T-helper 2 cell treated with Interferon-gamma antibody and Interleukin-4, amounts not matched to agents 5 μg/mL and 100 μg/mL, for 36 hours (primary cell): ENCODE measurements around the gene EMC7.
"Not testable (repeated sequence)": the region's sequence is repeated elsewhere in the genome, so short reads cannot be mapped to it uniquely, and the experiment has no call there.

ENCODE experiments used
- DNase-seq: peaks from one replicate; pipeline ENCODE4 v3.0.0; 2021; ENCODE audit warnings: low spot score
- H3K27ac Mint-ChIP-seq: one replicate; pipeline ENCODE4 v1.8.0; 2021; ENCODE audit warnings: mild to moderate bottlenecking, mixed read lengths
- H3K27me3 Mint-ChIP-seq: one replicate; pipeline ENCODE4 v1.8.0; 2021; ENCODE audit warnings: low read depth, mixed read lengths
- H3K36me3 Mint-ChIP-seq: one replicate; pipeline ENCODE4 v1.8.0; 2021; ENCODE audit warnings: low read depth, mixed read lengths
- H3K4me1 Mint-ChIP-seq: one replicate; pipeline ENCODE4 v1.8.0; 2021; ENCODE audit warnings: low read depth, mixed read lengths
- H3K4me3 Mint-ChIP-seq: one replicate; pipeline ENCODE4 v1.8.0; 2022; ENCODE audit warnings: mild to moderate bottlenecking, moderate library complexity, mixed read lengths
- H3K9me3 Mint-ChIP-seq: one replicate; pipeline ENCODE4 v1.8.0; 2021; ENCODE audit warnings: mixed read lengths

EMC7 gene

DNA sequence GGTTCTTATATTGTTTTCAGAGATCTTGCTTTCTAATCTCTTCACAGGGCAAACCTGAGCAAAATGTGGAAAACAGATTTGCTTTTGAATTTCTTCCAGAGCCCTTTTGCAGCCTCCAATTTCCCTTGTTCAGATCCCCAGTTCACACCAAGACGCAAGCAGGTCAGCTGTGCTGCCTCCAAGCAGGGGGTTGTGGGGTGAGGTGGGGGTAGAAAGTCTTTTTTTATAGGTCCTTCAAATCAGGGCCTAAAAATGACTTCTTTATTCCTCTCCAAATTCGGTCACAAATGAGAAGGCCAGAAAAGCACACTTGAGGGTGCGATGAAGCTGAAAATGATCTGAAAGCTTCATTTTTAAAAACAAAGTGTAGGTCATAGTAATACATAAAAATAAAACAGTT lies 36.4 kb downstream of the EMC7 start:
- peaks cover 19% of the 10 kb centered on the region for H3K4me1 Mint-ChIP-seq
- H3K36me3 Mint-ChIP-seq: no peaks in the 10 kb centered on the region
- DNase-seq: no peak
- H3K9me3 Mint-ChIP-seq: no peaks in the 10 kb centered on the region
- H3K27me3 Mint-ChIP-seq: no peaks in the 10 kb centered on the region
- no peak overlapping the region for H3K27ac Mint-ChIP-seq
- H3K4me3 Mint-ChIP-seq: no peak overlapping the region

DNA sequence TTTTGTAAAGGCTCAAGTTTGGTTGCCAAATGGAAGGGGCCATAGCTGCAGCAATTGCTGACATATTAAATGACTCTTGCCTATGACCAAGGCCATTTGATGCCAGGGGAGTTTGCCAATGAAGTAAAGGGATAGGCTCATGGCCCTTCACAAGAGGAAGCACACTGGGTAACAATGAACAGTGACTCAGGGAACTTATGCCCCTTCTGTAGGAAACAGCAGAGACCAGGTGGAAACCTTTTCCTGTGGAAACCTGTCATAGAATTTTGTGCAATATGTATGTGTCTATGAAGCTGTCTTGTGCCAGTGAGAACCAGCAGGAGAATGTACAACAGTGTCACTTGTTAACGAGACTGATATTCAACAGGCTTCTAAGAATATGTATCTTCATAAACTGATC lies 37.2 kb downstream of the EMC7 start:
- Mint-ChIP-seq H3K27ac (no peak overlapping the region), H3K36me3 (no peaks in the 10 kb centered on the region), H3K4me3 (no peak overlapping the region), H3K4me1 (peaks cover 19% of the 10 kb centered on the region), H3K9me3 (no peaks in the 10 kb centered on the region), H3K27me3 (peaks cover 7% of the 10 kb centered on the region)
- no peak for DNase-seq

DNA sequence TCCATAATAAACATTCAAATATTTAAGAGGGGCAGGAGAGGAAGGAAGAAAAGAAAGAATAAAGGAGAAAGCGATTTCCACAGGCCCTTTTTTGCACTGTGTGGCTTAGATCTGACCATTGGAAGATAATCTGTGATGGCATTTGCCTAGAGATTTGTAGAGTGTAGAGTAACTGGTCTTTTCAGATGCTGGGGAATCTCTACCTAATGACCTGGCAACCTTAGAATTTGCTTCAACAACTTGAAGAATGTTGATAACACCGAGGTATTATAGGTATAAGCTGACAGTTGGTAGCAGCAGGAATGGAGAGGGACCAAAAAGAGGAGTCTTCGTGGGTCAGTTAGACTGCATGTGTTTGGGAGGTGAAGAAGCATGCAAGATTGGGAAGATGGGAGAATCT lies 41.7 kb downstream of the EMC7 start:
- H3K27ac Mint-ChIP-seq: no peak overlapping the region
- H3K27me3 Mint-ChIP-seq: peaks cover 7% of the 10 kb centered on the region
- H3K4me1 Mint-ChIP-seq: peaks cover 18% of the 10 kb centered on the region
- H3K9me3 Mint-ChIP-seq: no peaks in the 10 kb centered on the region
- H3K4me3 Mint-ChIP-seq: no peak overlapping the region
- H3K36me3 Mint-ChIP-seq: no peaks in the 10 kb centered on the region
- DNase-seq: no peak

DNA sequence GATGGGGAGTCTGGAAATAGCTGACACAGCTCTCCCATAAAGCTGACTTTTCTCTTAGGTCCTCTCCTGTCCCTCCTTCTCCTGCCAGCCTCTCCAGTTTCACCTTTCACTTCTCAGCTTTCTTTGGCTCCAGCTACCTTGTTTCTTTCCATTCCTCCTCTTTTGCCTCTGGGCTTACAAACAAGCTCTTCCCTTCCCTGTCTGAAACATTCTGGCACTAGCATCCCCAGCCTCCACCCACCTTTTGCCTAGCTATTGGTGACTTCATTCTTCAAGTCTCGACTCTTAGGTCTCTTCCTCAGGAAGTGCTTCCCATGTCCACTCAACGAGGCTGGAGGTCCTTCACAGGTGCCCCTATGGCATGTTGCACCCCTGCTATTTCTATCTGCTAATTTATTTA lies 42.2 kb downstream of the EMC7 start:
- Mint-ChIP-seq H3K4me1 (peaks cover 15% of the 10 kb centered on the region), H3K36me3 (no peaks in the 10 kb centered on the region), H3K27me3 (peaks cover 7% of the 10 kb centered on the region), H3K9me3 (no peaks in the 10 kb centered on the region), H3K4me3 (no peak overlapping the region), H3K27ac (no peak overlapping the region)
- DNase-seq: no peak

DNA sequence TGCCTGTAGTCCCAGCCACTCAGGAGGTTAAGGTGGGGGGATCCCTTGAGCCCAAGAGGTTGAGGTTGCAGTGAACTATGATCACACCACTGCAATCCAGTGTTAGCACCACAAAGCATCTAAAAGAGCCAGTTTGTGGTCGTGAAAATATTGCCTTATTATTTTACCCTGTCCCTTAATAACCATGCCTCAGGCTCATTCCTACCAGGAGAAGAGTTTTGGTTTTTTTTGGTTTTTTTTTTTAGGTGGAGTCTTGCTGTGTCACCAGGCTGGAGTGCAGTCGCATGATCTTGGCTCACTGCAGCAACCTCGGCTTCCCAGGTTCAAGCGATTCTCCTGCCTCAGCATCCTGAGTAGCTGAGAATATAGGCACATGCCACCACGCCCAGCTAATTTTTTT lies 44.8 kb downstream of the EMC7 start:
- H3K4me3 Mint-ChIP-seq: no peak overlapping the region
- no peak overlapping the region for H3K27ac Mint-ChIP-seq
- H3K36me3 Mint-ChIP-seq: no peaks in the 10 kb centered on the region
- H3K9me3 Mint-ChIP-seq: peaks cover 8% of the 10 kb centered on the region
- DNase-seq: no peak
- H3K4me1 Mint-ChIP-seq: peaks cover 2% of the 10 kb centered on the region
- peaks cover 13% of the 10 kb centered on the region for H3K27me3 Mint-ChIP-seq

DNA sequence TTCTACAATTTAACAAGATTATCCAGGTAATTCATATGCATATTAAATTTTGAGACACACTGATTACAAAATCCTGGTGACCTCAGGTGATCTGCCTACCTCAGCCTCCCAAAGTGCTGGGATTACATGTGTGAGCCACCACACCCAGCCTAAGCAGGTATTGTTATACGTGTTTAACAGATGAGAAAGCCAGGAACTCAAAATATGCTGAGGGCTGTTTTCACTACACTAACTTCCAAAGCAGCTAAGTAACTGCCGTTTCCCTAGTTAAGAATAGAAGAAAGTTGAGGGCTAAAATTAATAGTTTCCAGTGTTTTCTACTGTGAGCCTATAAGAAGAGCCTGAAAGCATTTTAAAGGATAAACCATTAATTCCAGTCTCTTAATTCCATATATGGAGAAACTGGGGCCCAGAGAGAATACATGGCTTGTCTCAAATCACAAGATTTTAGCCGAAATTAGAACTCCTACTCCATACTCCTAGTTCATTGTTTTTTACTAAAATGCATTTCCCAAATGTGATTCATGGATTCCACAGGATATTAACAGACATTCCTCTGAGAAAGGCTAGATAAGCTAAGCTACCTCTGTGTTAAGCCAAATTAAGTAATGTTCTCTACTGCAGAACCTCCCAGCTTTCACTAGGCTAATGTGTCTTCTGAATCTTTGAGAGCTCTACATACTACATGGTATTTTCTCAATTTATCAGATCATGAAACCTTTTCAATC lies 45.6 kb downstream of the EMC7 start:
- peaks cover 17% of the 10 kb centered on the region for H3K9me3 Mint-ChIP-seq
- no peak overlapping the region for H3K4me3 Mint-ChIP-seq
- H3K27me3 Mint-ChIP-seq: peaks cover 19% of the 10 kb centered on the region
- peaks cover 6% of the 10 kb centered on the region for H3K36me3 Mint-ChIP-seq
- no peak for DNase-seq
- no peaks in the 10 kb centered on the region for H3K4me1 Mint-ChIP-seq
- H3K27ac Mint-ChIP-seq: no peak overlapping the region

DNA sequence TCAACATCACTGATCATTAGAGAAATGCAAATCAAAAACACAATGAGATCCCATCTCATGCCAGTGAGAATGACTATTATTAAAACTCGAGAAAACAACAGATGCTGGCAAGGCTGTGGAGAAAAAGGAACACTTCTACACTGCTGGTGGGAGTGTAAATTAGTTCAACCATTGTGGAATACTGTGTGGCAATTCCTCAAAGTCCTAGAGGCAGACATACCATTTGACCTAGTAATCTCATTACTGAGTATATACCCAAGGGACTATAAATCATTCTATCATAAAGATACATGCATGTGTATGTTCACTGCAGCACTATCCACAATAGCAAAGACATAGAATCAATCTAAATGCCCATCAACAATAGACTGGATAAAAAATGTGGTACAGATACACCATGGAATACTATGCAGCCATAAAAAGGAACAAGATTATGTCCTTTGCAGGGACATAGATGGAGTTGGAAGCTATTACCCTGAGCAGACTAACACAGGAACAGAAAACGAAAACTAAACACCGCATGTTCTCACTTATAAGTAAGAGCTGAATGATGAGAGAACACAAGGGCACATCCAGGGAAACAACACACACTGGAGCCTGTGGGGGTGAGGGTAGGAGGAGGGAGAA lies 47.5 kb downstream of the EMC7 start:
- DNase-seq: no peak
- Mint-ChIP-seq H3K27ac (no peak overlapping the region), H3K9me3 (peaks cover 32% of the 10 kb centered on the region), H3K27me3 (peaks cover 16% of the 10 kb centered on the region), H3K4me3 (no peak overlapping the region), H3K4me1 (no peaks in the 10 kb centered on the region), H3K36me3 (peaks cover 14% of the 10 kb centered on the region)

DNA sequence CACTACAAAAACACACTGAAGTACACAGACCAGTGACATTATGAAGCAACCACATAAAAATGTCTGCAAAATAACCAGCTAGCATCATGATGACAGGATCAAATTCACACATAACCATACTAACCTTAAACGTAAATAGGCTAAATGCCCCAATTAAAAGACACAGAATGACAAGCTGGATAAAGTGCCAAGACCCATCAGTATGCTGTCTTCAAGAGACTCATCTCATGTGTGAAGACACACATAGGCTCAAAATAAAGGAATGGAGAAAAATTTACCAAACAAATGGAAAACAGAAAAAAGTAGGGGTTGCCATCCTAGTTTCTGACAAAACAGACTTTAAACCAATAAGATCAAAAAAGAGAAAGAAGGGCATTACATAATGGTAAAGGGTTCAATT lies 51.3 kb downstream of the EMC7 start:
- not testable (repeated sequence) for H3K4me1 Mint-ChIP-seq, H3K4me3 Mint-ChIP-seq, DNase-seq, H3K27ac Mint-ChIP-seq
- H3K9me3 Mint-ChIP-seq: peaks cover 37% of the 10 kb centered on the region
- H3K36me3 Mint-ChIP-seq: peaks cover 14% of the 10 kb centered on the region
- peaks cover 16% of the 10 kb centered on the region for H3K27me3 Mint-ChIP-seq

DNA sequence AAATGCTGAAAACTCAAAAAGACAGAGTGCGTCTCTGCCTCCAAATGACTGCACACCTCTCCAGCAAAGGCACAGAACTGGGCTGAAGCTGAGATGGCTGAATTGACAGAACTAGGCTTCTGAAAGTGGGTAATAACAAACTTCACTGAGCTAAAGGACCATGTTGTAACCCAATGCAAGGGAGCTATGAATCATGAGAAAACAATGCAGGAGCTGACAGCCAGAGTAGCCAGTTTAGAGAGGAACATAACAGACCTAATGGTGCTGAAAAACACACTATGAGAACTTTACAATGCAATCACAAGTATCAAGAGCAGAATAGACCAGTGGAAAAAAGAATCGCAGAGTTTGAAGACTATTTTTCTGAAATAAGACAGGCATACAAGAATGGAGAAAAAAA lies 52.5 kb downstream of the EMC7 start:
- peaks cover 37% of the 10 kb centered on the region for H3K9me3 Mint-ChIP-seq
- peaks cover 14% of the 10 kb centered on the region for H3K36me3 Mint-ChIP-seq
- no peak overlapping the region for H3K27ac Mint-ChIP-seq
- no peak overlapping the region for H3K4me3 Mint-ChIP-seq
- H3K4me1 Mint-ChIP-seq: no peaks in the 10 kb centered on the region
- H3K27me3 Mint-ChIP-seq: peaks cover 16% of the 10 kb centered on the region
- DNase-seq: no peak

DNA sequence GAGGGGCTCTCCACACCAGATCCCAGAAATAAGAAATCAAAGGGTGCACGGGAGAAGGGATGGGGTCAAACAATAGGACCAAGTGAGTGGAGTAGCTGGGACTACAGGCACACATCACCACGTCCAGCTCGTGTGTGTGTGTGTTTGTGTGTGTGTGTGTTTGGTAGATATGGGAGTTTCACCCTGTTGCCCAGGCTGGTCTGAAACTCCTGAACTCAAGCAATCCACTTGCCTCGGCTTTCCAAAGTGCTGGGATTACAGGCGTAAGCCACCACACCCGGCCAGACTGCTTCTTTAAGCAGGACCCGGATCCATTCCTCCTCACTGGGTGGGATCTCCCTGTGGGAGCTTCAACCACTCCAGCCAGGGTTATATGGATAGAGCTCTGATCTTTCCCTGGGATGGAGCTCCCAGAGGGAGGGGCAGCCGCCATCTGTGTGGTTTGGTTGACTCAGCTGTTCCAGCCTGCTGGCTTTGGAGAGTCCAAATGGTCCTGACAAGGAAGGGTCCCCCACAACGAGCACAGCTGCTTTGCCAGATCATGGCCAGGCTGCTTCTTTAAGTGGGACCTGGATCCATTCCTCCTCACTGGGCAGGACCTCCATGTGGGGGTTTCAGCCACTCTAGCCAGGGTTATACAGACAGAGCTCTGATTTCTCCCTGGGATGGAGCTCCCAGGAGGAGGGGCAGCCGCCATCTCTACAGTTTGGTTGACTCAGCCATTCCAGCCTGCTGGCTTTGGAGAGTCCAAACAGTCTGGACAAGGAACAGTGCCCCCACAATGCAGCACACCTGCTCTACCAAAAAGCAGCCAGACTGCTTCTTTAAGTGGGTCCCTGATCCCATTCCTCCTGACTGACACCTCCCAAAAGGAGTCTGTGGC lies 53.5 kb downstream of the EMC7 start:
- Mint-ChIP-seq H3K4me1 (peaks cover 5% of the 10 kb centered on the region), H3K36me3 (peaks cover 14% of the 10 kb centered on the region), H3K27me3 (peaks cover 16% of the 10 kb centered on the region), H3K27ac (no peak overlapping the region), H3K4me3 (no peak overlapping the region), H3K9me3 (peaks cover 37% of the 10 kb centered on the region)
- DNase-seq: no peak

DNA sequence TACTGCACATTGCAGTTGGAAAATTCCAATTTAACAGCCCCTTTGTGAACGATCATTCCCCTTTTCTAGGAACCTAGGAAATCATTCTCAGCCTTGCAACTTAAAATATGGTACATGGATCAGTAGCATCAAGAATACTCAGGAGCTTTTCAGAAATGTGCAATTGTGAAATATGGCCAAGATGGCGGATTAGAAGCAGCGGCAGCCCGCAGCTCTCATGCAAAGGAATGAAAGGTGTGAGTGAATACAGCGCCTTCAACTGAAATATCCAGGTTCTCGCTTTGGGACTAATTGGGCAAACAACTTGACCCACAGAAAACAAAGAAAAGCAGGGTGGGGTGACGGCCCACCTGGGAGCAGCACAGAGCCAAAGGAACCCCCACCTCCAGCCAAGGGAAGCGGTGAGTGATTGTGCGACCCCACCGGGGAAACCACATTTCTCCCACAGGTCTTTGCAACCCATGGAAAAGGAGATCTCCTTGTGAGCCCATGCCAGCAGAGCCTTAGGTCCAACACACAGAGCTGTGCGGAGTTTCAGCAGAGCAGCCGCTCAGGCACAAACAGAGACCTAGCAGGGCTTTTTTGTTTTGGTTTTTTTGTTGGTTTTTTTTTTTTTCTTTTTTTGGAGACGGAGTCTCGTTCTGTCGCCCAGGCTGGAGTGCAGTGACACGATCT lies 55.1 kb downstream of the EMC7 start:
- peaks cover 14% of the 10 kb centered on the region for H3K36me3 Mint-ChIP-seq

DNA sequence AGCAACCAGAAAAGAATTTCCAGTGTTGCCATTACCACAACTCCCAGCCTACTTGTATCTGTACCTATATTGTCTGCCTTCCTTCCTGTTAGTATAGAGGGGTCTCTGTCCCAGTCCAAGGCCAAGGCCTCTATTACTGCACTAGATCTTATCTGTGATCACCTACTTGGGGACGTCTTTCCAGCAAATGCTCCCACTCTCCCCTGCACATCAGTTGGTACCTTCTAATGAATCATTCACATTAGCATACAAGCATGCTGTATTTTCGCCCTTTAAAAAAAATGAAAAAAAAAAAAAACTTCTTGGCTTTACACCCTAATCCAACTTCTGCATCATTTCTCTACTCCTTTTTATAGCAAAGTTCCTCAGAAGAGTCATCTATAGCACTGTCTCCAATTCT lies 57.8 kb downstream of the EMC7 start:
- Mint-ChIP-seq H3K4me3 (no peak overlapping the region), H3K4me1 (peaks cover 17% of the 10 kb centered on the region), H3K9me3 (peaks cover 2% of the 10 kb centered on the region), H3K27me3 (no peaks in the 10 kb centered on the region), H3K36me3 (no peaks in the 10 kb centered on the region), H3K27ac (no peak overlapping the region)
- DNase-seq: no peak

More for the DNA sequence above, 55.1 kb downstream of the EMC7 start:
- DNase-seq: no peak
- Mint-ChIP-seq H3K4me1 (peaks cover 6% of the 10 kb centered on the region), H3K9me3 (peaks cover 25% of the 10 kb centered on the region), H3K27me3 (peaks cover 8% of the 10 kb centered on the region), H3K27ac (no peak overlapping the region), H3K4me3 (no peak overlapping the region)

DNA sequence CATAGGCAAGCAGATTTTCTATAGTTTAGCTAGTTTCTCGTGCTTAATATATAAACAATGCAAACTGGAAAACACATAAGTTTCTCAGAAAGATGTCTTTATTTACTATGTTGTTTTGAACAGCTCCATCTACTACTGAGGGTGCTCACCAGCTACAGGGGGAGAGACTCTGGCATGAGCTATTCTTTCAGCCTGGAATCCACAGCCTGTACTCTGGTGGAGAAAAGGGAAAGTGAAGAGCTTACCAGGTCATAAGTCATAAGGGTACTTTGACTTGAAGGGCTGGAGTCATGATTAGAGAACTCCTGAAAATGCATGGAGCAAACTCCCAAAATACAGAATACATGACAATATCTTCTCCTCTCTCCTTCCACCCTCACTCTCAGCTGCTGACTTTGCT lies 58.3 kb downstream of the EMC7 start:
- Mint-ChIP-seq H3K4me1 (peaks cover 17% of the 10 kb centered on the region), H3K27me3 (no peaks in the 10 kb centered on the region), H3K36me3 (no peaks in the 10 kb centered on the region), H3K27ac (no peak overlapping the region), H3K9me3 (no peaks in the 10 kb centered on the region), H3K4me3 (no peak overlapping the region)
- DNase-seq: no peak

DNA sequence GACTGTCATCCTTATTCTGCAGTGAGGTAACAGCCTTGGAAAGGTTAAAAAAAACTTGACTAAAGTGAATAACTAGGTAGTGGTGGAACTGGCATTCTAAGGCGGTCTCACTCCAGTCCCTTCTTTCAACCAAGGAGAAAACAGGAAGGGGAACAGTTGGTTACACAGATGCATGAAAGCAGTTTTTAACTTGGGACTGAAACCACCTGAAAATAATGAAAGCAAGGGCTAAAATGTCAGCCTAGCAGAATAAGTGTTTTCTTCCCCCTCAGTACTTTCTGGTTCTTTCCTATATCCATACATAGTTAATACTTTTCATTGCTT lies 61.9 kb downstream of the EMC7 start:
- H3K27me3 Mint-ChIP-seq: no peaks in the 10 kb centered on the region
- peak overlapping the region; percentile 82 for H3K27ac Mint-ChIP-seq
- H3K9me3 Mint-ChIP-seq: no peaks in the 10 kb centered on the region
- H3K4me3 Mint-ChIP-seq: peak overlapping the region; percentile 83
- DNase-seq: no peak
- H3K36me3 Mint-ChIP-seq: no peaks in the 10 kb centered on the region
- H3K4me1 Mint-ChIP-seq: peaks cover 25% of the 10 kb centered on the region
